HG03439 (cell line): Measurements from ENCODE around the gene NKIRAS1.
"Not testable (repeated sequence)": the region's sequence is repeated elsewhere in the genome, so short reads cannot be mapped to it uniquely, and the experiment has no call there.

Experiments
- ATAC-seq: cut with Tn5 transposase; IDR thresholded peaks from one replicate; pipeline ENCODE4 v1.9.1; 2021; ENCODE audit warnings: mild to moderate bottlenecking, moderate library complexity; ENCODE audit not compliant: unreplicated experiment

NKIRAS1 gene

GRCh38 chr3:23941440-23941839 lies 24.6 kb upstream of the NKIRAS1 start:
- no peak for ATAC-seq

GRCh38 chr3:23940775-23941174 lies 24.0 kb upstream of the NKIRAS1 start:
- ATAC-seq, result no peak

- ATAC-seq, result no peak
Measured at GRCh38 chr3:23938688-23939087, 21.9 kb upstream of the NKIRAS1 start.

- ATAC-seq, result no peak
Measured at GRCh38 chr3:23937296-23937695, 20.5 kb upstream of the NKIRAS1 start.

GRCh38 chr3:23934253-23934652 lies 17.5 kb upstream of the NKIRAS1 start:
- no peak for ATAC-seq

- ATAC-seq, result no peak
Measured at GRCh38 chr3:23932571-23932970, 15.8 kb upstream of the NKIRAS1 start.

- no peak for ATAC-seq
Measured at GRCh38 chr3:23931597-23931996, 14.8 kb upstream of the NKIRAS1 start.

GRCh38 chr3:23928524-23928923 lies 11.7 kb upstream of the NKIRAS1 start:
- no peak for ATAC-seq

GRCh38 chr3:23926736-23927135 lies 9.9 kb upstream of the NKIRAS1 start:
- ATAC-seq, result no peak

GRCh38 chr3:23926246-23926645 lies 9.5 kb upstream of the NKIRAS1 start:
- ATAC-seq, result no peak

- ATAC-seq, result no peak
Measured at GRCh38 chr3:23923786-23924185, 7.0 kb upstream of the NKIRAS1 start.

- no peak for ATAC-seq
Measured at GRCh38 chr3:23921052-23921511, 4.3 kb upstream of the NKIRAS1 start.

GRCh38 chr3:23920151-23920655 lies 3.4 kb upstream of the NKIRAS1 start:
- no peak for ATAC-seq

GRCh38 chr3:23919628-23920027 lies 2.8 kb upstream of the NKIRAS1 start:
- ATAC-seq, result no peak

GRCh38 chr3:23918331-23918730 lies 1.5 kb upstream of the NKIRAS1 start:
- not testable (repeated sequence) for ATAC-seq

- not testable (repeated sequence) for ATAC-seq
Measured at GRCh38 chr3:23917679-23918303, 1.0 kb upstream of the NKIRAS1 start.

GRCh38 chr3:23916152-23916885 lies 471 bp downstream of the NKIRAS1 start:
- ATAC-seq, result peak; percentile 43

- ATAC-seq, result no peak
Measured at GRCh38 chr3:23915537-23916108, 1.2 kb downstream of the NKIRAS1 start.

GRCh38 chr3:23913873-23914743 lies 2.7 kb downstream of the NKIRAS1 start:
- ATAC-seq, result peak; percentile 27

- no peak for ATAC-seq
Measured at GRCh38 chr3:23913182-23913581, 3.6 kb downstream of the NKIRAS1 start.

- not testable (repeated sequence) for ATAC-seq
Measured at GRCh38 chr3:23912335-23912734, 4.5 kb downstream of the NKIRAS1 start.
